ENCODE data around the gene ITPKB.
A peak's percentile ranks its signal among the peaks of the same experiment; 100 is the strongest.

ITPKB gene

GRCh38 chr1:226784081-226785049 is 45.3 kb upstream of the ITPKB start:
- Histone ChIP-seq H3K27ac (no peak overlapping the region), H3K4me3 (ENCODE audit: low read depth, low read length) (no peak overlapping the region), H3K36me3 (replicated peaks) (no peaks in the 10 kb centered on the region), H3K27me3 (replicated peaks) (no peaks in the 10 kb centered on the region)
- peak; percentile 3 for DNase-seq
- no peak for TF ChIP-seq CTCF (IDR thresholded peaks at IDR 0.05; ENCODE audit: low read depth, low read length, missing control alignments)
- in situ Hi-C loops (cut with HindIII; ENCODE audit: low pct_ligation_motif_present, low sequenced_read_pairs): no loop called here

GRCh38 chr1:226782845-226783601 is 43.9 kb upstream of the ITPKB start:
- H3K27ac ChIP-seq: no peak overlapping the region
- H3K36me3 ChIP-seq (replicated peaks): no peaks in the 10 kb centered on the region
- TF ChIP-seq CTCF (IDR thresholded peaks at IDR 0.05; ENCODE audit: low read depth, low read length, missing control alignments): no peak
- DNase-seq: no peak
- H3K27me3 ChIP-seq (replicated peaks): no peaks in the 10 kb centered on the region
- no peak overlapping the region for H3K4me3 ChIP-seq (ENCODE audit: low read depth, low read length)
- in situ Hi-C loops (cut with HindIII; ENCODE audit: low pct_ligation_motif_present, low sequenced_read_pairs): no loop called here

GRCh38 chr1:226781937-226782609 is 43.0 kb upstream of the ITPKB start:
- no peak for DNase-seq
- Histone ChIP-seq H3K36me3 (replicated peaks) (no peaks in the 10 kb centered on the region), H3K27me3 (replicated peaks) (no peaks in the 10 kb centered on the region), H3K27ac (no peak overlapping the region), H3K4me3 (ENCODE audit: low read depth, low read length) (no peak overlapping the region)
- no peak for TF ChIP-seq CTCF (IDR thresholded peaks at IDR 0.05; ENCODE audit: low read depth, low read length, missing control alignments)
- in situ Hi-C loops (cut with HindIII; ENCODE audit: low pct_ligation_motif_present, low sequenced_read_pairs): no loop called here

GRCh38 chr1:226779561-226779960 is 40.5 kb upstream of the ITPKB start:
- no peak for TF ChIP-seq CTCF (IDR thresholded peaks at IDR 0.05; ENCODE audit: low read depth, low read length, missing control alignments)
- Histone ChIP-seq H3K27me3 (replicated peaks) (no peaks in the 10 kb centered on the region), H3K27ac (no peak overlapping the region), H3K4me3 (ENCODE audit: low read depth, low read length) (no peak overlapping the region), H3K36me3 (replicated peaks) (no peaks in the 10 kb centered on the region)
- DNase-seq: no peak
- in situ Hi-C loops (cut with HindIII; ENCODE audit: low pct_ligation_motif_present, low sequenced_read_pairs): no loop called here

- no peaks in the 10 kb centered on the region for H3K27me3 ChIP-seq (replicated peaks)
- H3K36me3 ChIP-seq (replicated peaks): no peaks in the 10 kb centered on the region
- no peak overlapping the region for H3K4me3 ChIP-seq (ENCODE audit: low read depth, low read length)
- in situ Hi-C loops (cut with HindIII; ENCODE audit: low pct_ligation_motif_present, low sequenced_read_pairs): no loop called here
- no peak for TF ChIP-seq CTCF (IDR thresholded peaks at IDR 0.05; ENCODE audit: low read depth, low read length, missing control alignments)
- peak overlapping the region; percentile 34 for H3K27ac ChIP-seq
- DNase-seq: peak; percentile 96
Observed at GRCh38 chr1:226778657-226779058, 39.6 kb upstream of the ITPKB start.

Data from brain microvascular endothelial cell (primary cell).